Osteoblast (primary cell): ENCODE results near the gene USP9Y. TPM values are rescaled to one million over a fixed set of nuclear protein-coding genes. Genes with fewer than 3 reads are reported as not detected.

Source experiments
- DNase-seq: peaks from one replicate; pipeline ENCODE4 v3.0.0; 2011; ENCODE audit warnings: low spot score, mixed read lengths; ENCODE audit not compliant: insufficient read length; ENCODE audit errors: missing footprints
- H2AFZ ChIP-seq: 2 replicates; pipeline ENCODE4 v1.6.0; 2011; ENCODE audit warnings: mild to moderate bottlenecking, low read length
- H3K27ac ChIP-seq: 2 replicates; pipeline ENCODE4 v1.5.1; 2011; ENCODE audit warnings: mild to moderate bottlenecking, low read depth, low read length, moderate library complexity
- H3K27me3 ChIP-seq: 2 replicates; pipeline ENCODE4 v1.6.0; 2012; ENCODE audit warnings: mild to moderate bottlenecking, control low read depth, inconsistent platforms, low read length, moderate library complexity; ENCODE audit not compliant: insufficient read depth
- H3K36me3 ChIP-seq: 2 replicates; pipeline ENCODE4 v1.5.1; 2011; ENCODE audit warnings: mild to moderate bottlenecking, low read length, control low read depth, moderate library complexity; ENCODE audit not compliant: insufficient read depth
- H3K4me1 ChIP-seq: 2 replicates; pipeline ENCODE4 v1.5.1; 2011; ENCODE audit warnings: mild to moderate bottlenecking, low read length, control low read depth, moderate library complexity; ENCODE audit not compliant: insufficient read depth
- H3K4me2 ChIP-seq: 2 replicates; pipeline ENCODE4 v1.6.0; 2011; ENCODE audit warnings: mild to moderate bottlenecking, low read length; ENCODE audit not compliant: insufficient read depth
- H3K4me3 ChIP-seq: fragments of 200-600 bp; sonication (generic); 3 replicates; pipeline ENCODE4 v1.5.1; 2012; ENCODE audit warnings: mild to moderate bottlenecking, low read length, inconsistent platforms; ENCODE audit not compliant: insufficient read depth
- H3K79me2 ChIP-seq: 2 replicates; pipeline ENCODE4 v1.6.0; 2012; ENCODE audit warnings: mild to moderate bottlenecking, low read length, control low read depth, inconsistent platforms; ENCODE audit not compliant: insufficient read depth
- H3K9me3 ChIP-seq: 2 replicates; pipeline ENCODE4 v1.5.1; 2011; ENCODE audit warnings: low read depth, low read length, control low read depth
- H4K20me1 ChIP-seq: 2 replicates; pipeline ENCODE4 v1.6.0; 2012; ENCODE audit warnings: mild to moderate bottlenecking, low read length, control low read depth; ENCODE audit not compliant: insufficient read depth
- total RNA-seq: library from RNA; depleted of rRNA; stranded (reverse); fragments of >200 nt; gene quantifications from 2 replicates; pipeline ENCODE4 v1.2.3, GENCODE V29; 2012
- TF ChIP-seq, protein P1 (sequence below): IDR thresholded peaks from 2 replicates; pipeline ENCODE4 v1.5.1; 2011; ENCODE audit warnings: mild to moderate bottlenecking, low read depth, low read length, moderate library complexity; ENCODE audit errors: extremely low read depth

The USP9Y gene, protein sequence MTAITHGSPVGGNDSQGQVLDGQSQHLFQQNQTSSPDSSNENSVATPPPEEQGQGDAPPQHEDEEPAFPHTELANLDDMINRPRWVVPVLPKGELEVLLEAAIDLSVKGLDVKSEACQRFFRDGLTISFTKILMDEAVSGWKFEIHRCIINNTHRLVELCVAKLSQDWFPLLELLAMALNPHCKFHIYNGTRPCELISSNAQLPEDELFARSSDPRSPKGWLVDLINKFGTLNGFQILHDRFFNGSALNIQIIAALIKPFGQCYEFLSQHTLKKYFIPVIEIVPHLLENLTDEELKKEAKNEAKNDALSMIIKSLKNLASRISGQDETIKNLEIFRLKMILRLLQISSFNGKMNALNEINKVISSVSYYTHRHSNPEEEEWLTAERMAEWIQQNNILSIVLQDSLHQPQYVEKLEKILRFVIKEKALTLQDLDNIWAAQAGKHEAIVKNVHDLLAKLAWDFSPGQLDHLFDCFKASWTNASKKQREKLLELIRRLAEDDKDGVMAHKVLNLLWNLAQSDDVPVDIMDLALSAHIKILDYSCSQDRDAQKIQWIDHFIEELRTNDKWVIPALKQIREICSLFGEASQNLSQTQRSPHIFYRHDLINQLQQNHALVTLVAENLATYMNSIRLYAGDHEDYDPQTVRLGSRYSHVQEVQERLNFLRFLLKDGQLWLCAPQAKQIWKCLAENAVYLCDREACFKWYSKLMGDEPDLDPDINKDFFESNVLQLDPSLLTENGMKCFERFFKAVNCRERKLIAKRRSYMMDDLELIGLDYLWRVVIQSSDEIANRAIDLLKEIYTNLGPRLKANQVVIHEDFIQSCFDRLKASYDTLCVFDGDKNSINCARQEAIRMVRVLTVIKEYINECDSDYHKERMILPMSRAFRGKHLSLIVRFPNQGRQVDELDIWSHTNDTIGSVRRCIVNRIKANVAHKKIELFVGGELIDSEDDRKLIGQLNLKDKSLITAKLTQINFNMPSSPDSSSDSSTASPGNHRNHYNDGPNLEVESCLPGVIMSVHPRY (N-terminal part only)
- under 0.01 and 26.4 TPM in 2 replicates for total RNA-seq

GRCh38 chrY:12701181-12701695 lies at the start of gene USP9Y:
USP9Y (plus strand) TSS chrY:12701231; CDS start chrY:12709448, 8,217 bp downstream.
- no peaks in the 10 kb centered on the region for H3K79me2 ChIP-seq
- H3K27me3 ChIP-seq: no peaks in the 10 kb centered on the region
- H4K20me1 ChIP-seq: no peaks in the 10 kb centered on the region
- no peaks in the 10 kb centered on the region for H3K36me3 ChIP-seq
- no peaks in the 10 kb centered on the region for H3K4me1 ChIP-seq
- TF ChIP-seq, protein P1, sequence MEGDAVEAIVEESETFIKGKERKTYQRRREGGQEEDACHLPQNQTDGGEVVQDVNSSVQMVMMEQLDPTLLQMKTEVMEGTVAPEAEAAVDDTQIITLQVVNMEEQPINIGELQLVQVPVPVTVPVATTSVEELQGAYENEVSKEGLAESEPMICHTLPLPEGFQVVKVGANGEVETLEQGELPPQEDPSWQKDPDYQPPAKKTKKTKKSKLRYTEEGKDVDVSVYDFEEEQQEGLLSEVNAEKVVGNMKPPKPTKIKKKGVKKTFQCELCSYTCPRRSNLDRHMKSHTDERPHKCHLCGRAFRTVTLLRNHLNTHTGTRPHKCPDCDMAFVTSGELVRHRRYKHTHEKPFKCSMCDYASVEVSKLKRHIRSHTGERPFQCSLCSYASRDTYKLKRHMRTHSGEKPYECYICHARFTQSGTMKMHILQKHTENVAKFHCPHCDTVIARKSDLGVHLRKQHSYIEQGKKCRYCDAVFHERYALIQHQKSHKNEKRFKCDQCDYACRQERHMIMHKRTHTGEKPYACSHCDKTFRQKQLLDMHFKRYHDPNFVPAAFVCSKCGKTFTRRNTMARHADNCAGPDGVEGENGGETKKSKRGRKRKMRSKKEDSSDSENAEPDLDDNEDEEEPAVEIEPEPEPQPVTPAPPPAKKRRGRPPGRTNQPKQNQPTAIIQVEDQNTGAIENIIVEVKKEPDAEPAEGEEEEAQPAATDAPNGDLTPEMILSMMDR: no peak
- no peak within 1 kb of the TSS for H3K4me3 ChIP-seq
- no peak within 1 kb of the TSS for H3K4me2 ChIP-seq
- no peak for DNase-seq
- H3K9me3 ChIP-seq: no peaks in the 10 kb centered on the region
- H2AFZ ChIP-seq: no peak within 1 kb of the TSS
- no peak within 1 kb of the TSS for H3K27ac ChIP-seq

GRCh38 chrY:12651621-12652036 lies 49.4 kb upstream of the USP9Y start:
- H2AFZ ChIP-seq: no peak overlapping the region
- DNase-seq: no peak
- TF ChIP-seq, protein P1: no peak

GRCh38 chrY:12661745-12662681 lies 39.0 kb upstream of the USP9Y start:
- no peak overlapping the region for H3K4me3 ChIP-seq
- H3K4me2 ChIP-seq: no peak overlapping the region
- no peak overlapping the region for H2AFZ ChIP-seq
- H3K27ac ChIP-seq: no peak overlapping the region
- H4K20me1 ChIP-seq: no peaks in the 10 kb centered on the region
- H3K79me2 ChIP-seq: no peaks in the 10 kb centered on the region
- H3K36me3 ChIP-seq: no peaks in the 10 kb centered on the region
- H3K9me3 ChIP-seq: no peaks in the 10 kb centered on the region
- no peaks in the 10 kb centered on the region for H3K27me3 ChIP-seq
- TF ChIP-seq, protein P1: no peak
- DNase-seq: no peak
- H3K4me1 ChIP-seq: no peaks in the 10 kb centered on the region

More at GRCh38 chrY:12651621-12652036, 49.4 kb upstream of the USP9Y start:
- Histone ChIP-seq H3K4me2 (no peak overlapping the region), H4K20me1 (no peaks in the 10 kb centered on the region), H3K79me2 (no peaks in the 10 kb centered on the region), H3K9me3 (no peaks in the 10 kb centered on the region), H3K4me1 (no peaks in the 10 kb centered on the region), H3K27ac (no peak overlapping the region), H3K36me3 (no peaks in the 10 kb centered on the region), H3K4me3 (no peak overlapping the region), H3K27me3 (no peaks in the 10 kb centered on the region)
